ENCODE measurements around the gene WDR48.

WDR48 gene

GRCh38 chr3:39065197-39065596 lies 13.4 kb downstream of the WDR48 start:
- no peak for FAIRE-seq

- FAIRE-seq, result no peak
Observed at GRCh38 chr3:39067286-39067685, 15.5 kb downstream of the WDR48 start.

- FAIRE-seq, result no peak
Observed at GRCh38 chr3:39068556-39068955, 16.7 kb downstream of the WDR48 start.

- no peak for FAIRE-seq
Observed at GRCh38 chr3:39075910-39076309, 24.1 kb downstream of the WDR48 start.

- no peak for FAIRE-seq
Observed at GRCh38 chr3:39079530-39079929, 27.7 kb downstream of the WDR48 start.

DNA sequence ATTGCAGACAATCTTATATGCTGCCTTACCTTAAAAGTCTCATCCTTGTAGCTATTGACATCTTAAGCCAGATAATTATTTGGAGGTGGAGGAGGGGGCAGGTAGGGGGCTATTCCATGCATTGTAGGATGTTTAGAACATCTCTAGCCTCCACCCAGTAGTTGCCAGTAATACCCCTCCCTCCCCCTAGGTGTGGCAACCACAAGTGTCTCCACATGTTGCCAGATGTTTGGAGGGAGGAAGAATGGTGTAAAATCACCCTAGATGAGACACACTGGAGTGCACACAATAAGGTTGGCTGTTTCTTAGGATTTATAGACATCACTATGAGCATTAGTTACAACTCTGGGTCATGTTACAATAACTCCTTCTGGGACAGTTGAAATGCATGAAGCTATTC lies 28.2 kb downstream of the WDR48 start:
- FAIRE-seq, result no peak

DNA sequence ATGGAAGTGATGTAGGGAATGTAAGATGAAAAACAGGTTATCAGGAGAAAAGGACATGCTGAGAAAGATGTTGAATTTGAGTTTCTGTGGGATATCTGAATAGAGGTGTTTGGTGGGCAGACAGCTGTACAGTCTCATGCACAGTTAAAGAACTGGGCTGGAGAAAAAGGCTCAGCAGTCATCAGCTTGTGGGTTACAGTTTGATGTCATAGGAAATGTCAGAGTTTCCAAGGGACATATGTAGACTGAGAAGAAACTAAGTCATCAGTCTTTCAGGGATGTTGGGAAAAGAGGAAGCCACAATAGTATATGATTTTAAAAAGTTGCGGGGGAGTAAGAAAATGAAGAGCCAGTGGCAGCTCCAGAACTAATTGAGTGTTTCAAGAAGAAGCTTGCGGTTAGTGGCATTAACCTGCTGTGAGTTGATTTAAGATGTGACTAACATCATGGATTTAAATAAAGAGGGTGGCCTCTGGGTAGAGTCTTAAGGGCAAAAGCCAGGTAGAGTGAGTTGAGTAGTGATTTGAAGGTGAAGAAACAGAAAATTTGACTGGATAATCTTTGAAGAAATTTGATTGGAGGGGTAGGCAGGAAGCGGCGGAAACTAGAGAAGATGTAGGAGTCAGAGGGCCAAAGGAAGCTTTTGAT lies 31.0 kb downstream of the WDR48 start:
- no peak for FAIRE-seq

DNA sequence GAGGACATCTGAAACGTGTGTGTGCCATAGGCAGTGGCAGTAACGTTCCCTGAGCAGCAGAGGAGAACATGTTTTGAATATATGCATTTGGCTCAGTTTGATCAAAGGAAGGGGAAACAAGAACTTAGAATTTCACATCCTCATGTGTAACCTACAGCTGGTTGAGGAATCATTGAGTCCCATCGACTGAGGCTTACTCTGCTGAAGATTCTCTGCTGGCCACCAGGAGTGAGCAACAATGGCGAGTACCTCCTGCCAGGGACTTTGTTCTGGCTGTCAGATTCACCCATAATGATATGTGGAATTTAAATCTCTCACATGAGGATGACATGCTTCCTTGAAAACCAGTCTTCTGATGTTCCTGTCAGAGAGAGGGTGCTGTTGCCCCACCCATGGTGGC lies 34.3 kb downstream of the WDR48 start:
- no peak for FAIRE-seq

- no peak for FAIRE-seq
Observed at GRCh38 chr3:39088456-39088855, 36.6 kb downstream of the WDR48 start.

DNA sequence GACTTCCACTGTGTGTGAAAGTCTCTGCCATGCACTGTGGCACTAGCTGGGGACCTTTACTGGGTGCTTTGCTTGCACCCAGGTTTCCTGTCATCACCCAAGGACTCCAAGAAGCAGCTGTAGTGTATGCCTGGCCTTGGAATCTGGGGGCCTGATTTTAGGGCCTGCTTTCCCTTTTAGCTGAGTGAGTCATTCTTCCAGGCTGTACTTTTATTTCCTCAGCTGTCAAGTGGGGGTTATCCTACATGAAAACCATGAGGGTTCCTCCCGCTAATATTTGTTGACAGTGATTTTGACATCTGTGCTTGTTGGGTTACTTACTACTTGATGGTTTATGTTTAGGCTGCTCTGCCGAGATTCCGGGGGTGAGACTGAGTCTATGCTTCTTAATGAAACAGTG lies 37.1 kb downstream of the WDR48 start:
- FAIRE-seq, result no peak

GRCh38 chr3:39090922-39091321 lies 39.1 kb downstream of the WDR48 start:
- no peak for FAIRE-seq

DNA sequence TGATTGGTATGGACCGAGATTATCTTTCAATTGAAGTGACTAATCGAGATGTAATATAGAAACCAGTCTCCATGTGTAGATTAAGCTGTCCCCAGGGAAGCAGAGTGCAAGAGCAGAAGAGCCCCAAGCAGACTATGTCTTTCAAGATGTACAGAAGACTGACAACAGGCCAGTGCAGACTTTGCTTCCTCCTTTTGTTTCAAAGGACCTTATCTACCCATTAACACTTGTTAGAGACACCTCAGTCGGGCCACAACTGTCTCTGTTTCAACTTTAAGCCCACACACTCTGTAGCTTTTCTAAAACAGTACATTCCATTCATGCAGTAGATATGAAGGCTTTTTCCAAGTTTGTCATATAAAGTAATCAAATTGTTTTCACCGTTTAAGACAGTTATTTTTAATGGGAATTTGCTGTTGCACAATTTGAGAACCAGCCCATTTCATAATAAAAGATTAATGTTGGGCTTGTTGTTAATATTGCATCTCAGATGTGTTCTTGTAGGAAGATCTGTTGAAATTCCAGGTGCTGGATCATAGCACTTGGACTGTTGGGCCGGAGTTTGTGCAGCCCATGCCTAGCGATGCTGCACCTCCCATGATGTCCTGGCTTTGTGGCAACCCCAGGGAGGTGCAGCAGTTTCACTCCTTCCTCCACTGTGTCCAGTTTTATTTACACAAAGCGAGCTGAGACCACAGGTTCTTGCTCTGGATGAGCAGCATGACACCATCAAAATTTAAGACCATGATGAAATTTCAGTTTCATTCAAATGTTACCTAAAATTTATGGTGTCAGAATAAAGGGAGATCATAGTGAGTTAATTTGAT lies 43.2 kb downstream of the WDR48 start:
- no peak for FAIRE-seq

GRCh38 chr3:39095778-39096177 lies 44.0 kb downstream of the WDR48 start:
- no peak for FAIRE-seq

GRCh38 chr3:39096775-39097174 lies 45.0 kb downstream of the WDR48 start:
- FAIRE-seq, result no peak

- FAIRE-seq, result no peak
Observed at GRCh38 chr3:39097716-39098472, 46.1 kb downstream of the WDR48 start.

DNA sequence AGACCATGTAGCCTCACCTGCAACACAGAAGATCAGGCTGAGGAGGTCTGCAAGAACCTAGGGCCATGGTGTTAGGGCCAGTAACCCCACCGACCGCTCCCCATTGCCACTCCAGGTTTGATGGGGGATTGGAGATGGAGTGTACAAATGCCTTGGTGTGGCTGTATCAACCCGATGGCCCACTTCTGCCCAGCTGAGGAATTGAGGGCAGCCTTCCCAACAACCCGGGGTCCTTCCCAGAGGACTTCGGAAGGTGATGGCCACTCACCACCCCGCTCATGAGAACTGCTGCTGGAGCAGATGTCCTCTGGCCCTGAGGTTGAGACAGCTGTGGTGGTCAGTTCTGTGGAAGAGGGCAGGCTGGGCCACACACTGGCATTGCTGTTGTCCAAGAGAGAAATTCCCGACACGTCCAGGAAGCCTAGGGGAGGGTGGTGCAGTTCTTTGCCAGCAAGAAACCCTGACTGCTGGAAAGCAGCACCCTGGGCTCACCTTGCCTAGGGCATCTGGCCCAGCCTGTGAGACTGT lies 46.7 kb downstream of the WDR48 start:
- FAIRE-seq, result no peak

DNA sequence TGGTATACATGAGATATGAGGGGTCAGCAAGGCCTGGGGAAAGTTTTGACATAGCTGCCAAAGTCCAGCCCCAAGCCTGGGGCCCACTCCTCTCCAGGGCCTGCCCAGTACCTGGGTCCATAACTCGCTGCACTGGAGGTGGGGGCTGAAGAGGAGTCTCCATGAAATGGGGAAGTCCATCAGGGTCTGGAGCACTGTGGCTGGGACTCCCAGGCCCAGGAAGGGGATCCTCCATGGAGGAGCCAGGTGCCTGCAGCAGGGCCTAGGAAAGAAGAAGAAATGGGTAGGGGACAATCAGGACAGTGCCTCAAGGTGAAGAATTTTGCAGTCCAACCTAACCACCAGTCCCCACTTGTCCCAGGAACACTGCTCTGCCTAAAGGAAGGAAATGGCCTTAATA lies 47.4 kb downstream of the WDR48 start:
- FAIRE-seq, result no peak

GRCh38 chr3:39099738-39100499 lies 48.1 kb downstream of the WDR48 start:
- FAIRE-seq, result no peak

GRCh38 chr3:39100500-39100886 lies 48.7 kb downstream of the WDR48 start:
- no peak for FAIRE-seq

DNA sequence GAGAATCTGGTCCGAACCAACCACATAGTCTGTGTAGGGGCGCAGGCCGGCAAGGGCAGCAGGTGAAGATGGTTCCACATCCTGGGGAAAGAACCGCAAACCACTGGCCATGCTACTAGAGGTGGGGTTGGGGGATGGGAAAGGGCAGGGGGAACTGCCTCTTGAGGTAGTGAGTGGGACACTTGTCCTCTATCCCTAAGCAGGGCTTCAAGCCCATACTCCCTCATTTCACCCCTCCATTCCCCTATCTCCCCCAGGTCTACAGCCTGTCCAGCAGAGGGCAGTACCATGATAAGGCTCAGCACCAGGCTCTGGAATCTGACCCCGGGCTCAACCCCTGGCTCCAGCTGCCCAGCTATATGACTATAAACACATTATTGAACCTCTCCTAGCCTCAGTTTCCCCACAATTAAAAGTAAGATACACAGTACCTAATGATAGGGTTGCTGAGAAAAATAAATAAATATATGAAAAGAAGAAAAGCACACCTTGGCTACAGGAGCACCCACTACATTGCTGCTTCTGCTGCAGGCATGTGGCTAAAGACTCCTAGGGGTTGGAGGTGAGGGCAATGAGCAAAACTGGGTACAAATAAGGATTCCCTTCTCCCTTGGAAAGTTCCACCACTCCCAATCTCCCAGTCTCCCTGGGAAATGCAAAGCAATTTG lies 49.3 kb downstream of the WDR48 start:
- FAIRE-seq, result no peak

GRCh38 chr3:39102504-39103323 lies 50.9 kb downstream of the WDR48 start:
- FAIRE-seq, result no peak

Data from TTC549 (cell line).